Epithelial cell of proximal tubule (primary cell): ENCODE results near the gene CYCS. TPM values are rescaled to one million over a fixed set of nuclear protein-coding genes. Genes with fewer than 3 reads are reported as not detected.

ENCODE experiments used
- DNase-seq: peaks from one replicate; pipeline ENCODE4 v3.0.0-alpha.2; 2011; ENCODE audit warnings: low read depth
- H3K4me3 ChIP-seq: 2 replicates; pipeline ENCODE4 v1.5.1; 2011; ENCODE audit warnings: low read depth, mild to moderate bottlenecking, low read length
- CTCF ChIP-seq: conservative IDR thresholded peaks from 2 replicates; pipeline ENCODE4 v1.5.1; 2012; ENCODE audit warnings: low read depth, mild to moderate bottlenecking, low read length
- total RNA-seq: library from RNA; depleted of rRNA; stranded (reverse); fragments of >200 nt; gene quantifications from 2 replicates; pipeline ENCODE4 v1.2.3, GENCODE V29; 2015

The CYCS gene
- total RNA-seq, 1 donor from 2014 or later: 48.9 TPM

- no peak for DNase-seq
- H3K4me3 ChIP-seq: no peak overlapping the region
- no peak for TF ChIP-seq CTCF
Observed at GRCh38 chr7:25075459-25075858, 49.6 kb downstream of the CYCS start.

- H3K4me3 ChIP-seq: no peak overlapping the region
- no peak for TF ChIP-seq CTCF
- no peak for DNase-seq
Observed at GRCh38 chr7:25073451-25073850, 51.6 kb downstream of the CYCS start.

Other genes with a start within 250 kb of the CYCS start
- 24.5 and 26.8 TPM in 2 replicates for gene OSBPL3, start 145.1 kb downstream of the CYCS start, total RNA-seq
- gene NPVF, start 103.2 kb upstream of the CYCS start, total RNA-seq: not detected in 2 replicates